ENCODE data around the gene FLAD1.
"Not testable (repeated sequence)": the region's sequence is repeated elsewhere in the genome, so short reads cannot be mapped to it uniquely, and the experiment has no call there.

FLAD1 gene

DNA sequence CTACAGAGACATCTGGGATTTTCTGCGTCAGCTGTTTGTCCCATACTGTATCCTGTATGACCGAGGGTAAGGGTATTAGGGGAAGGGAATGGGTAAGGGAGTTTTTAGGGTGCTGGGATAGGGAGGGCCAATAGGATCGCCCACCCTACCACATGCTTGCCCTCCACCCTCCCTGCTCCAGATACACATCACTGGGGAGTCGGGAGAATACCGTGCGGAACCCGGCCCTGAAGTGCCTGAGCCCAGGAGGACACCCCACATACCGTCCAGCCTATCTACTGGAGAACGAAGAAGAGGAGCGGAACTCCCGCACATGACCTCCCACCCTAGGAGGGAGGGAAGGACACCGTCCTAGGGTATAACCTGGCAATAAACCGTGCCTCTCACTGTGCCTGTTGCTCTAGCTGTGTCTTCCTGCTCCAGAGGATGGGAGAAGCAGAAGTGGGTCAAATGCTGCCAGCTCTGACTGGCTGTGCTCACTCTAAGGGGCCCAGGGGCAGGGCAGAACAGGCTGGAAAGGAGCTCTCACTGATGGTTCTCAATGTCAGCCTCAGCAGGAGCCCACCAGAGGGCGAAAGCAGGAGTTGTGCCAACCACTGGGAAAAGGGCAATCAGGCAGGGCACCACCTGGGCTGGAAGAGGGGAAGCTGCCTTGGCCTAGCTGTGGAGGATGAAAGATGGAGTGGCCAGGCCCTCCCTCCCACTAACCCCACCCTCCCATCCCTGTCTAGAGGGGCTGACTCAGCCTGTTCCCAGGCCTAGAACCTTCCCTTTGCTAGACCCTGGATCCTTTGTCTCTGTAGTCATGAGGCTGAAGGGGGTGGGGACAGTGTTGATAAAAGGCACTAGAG is 9.8 kb downstream of the FLAD1 start:
- no peak for DNase-seq

DNA sequence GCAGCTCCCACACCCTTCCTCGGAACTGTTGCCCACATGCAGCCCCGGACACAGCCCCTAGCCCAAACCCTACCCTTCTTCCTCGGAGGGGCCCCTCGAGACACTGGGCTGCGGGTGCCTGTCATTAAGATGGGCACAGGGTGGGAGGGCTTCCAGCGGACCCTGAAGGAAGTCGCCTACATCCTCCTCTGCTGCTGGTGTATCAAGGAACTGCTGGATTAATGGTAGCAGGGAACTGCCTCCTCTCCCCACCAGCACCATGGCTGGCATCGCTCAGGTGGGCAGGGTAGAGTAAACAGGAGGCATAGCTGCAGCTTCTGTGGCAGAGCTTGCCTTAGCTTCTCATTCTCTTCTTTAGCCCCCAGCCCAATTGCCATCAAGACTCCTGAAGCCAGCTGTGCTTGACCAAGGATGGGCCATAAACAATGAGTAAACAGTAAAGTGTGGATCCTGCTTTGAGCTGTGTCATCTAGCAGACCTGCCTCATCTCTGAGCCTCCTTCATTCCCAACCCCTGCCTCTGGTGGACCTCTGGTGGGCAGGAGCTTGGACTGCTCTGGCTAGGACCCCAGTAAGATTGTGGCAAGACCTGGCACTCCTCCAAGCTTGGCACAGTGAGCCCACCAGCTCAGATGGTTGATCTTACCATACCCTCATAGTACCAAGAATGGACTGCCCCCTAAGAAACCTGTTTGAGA is 10.6 kb downstream of the FLAD1 start, which contains the start of gene LENEP:
Gene LENEP (plus strand): TSS at position 15 of the 697 bp plus-strand sequence. CDS start 22 bp downstream, at position 37.
- DNase-seq = no peak

DNA sequence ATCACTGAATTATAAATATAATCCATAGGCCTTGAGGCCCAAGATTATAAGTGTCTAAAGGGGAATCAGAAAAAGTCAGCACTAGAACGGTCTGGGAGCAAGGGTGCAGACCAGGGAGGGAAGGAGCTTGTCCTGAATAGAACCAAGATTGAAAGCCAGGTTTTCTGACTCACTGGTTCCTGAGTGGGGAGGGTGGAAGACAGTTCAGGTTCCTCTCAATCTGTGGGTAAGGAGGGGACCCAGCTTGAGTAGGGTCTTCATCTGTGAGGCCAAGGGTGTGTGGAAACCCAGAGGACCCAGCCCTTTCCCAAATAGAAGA is 11.1 kb downstream of the FLAD1 start:
- no peak for DNase-seq

DNA sequence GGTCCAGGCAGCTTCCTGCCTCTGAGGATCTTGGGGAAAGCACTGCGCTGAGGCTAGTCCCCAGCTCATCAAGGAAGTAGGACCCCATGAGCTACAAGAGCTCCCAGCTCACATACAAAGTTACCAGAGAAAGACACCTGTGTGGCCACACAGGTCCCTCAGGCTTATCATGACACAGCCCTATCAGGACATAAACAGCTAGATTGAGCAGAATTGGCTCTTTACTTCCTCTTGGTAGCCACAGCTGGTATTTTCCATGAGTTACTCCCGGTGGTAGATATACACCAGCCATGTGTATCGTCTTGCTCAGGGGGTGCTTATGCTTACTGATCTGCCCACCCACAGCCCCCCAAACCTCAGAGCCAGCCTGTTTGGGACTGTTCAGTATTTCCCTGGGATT is 11.4 kb downstream of the FLAD1 start:
- no peak for DNase-seq

DNA sequence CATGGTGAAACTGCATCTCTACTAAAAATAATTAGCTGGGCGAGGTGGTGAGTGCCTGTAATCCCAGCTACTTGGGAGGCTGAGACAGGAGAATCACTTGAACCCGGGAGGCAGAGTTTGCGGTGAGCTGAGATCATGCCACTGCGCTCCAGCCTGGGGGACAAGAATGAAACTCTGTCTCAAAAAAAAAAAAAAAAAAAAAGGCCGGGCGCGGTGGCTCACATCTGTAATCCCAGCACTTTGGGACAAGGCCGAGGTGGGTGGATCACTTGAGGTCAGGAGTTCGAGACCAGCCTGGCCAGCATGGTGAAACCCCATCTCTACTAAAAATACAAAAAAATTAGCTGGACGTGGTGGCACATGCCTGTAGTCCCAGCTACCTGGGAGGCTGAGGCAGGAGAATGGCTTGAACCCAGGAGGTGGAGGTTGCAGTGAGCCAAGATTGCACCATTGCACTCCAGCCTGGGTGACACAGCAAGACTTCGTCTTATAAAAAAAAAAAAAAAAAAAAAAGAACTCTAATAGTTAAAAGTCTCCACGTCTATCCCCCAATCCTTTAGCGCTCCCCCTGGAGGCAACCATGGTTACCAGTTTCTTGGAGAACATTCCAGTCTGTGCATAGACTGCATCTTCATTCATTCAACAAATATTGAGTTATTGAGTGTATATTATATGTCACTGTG is 12.3 kb downstream of the FLAD1 start:
- DNase-seq = not testable (repeated sequence)

DNA sequence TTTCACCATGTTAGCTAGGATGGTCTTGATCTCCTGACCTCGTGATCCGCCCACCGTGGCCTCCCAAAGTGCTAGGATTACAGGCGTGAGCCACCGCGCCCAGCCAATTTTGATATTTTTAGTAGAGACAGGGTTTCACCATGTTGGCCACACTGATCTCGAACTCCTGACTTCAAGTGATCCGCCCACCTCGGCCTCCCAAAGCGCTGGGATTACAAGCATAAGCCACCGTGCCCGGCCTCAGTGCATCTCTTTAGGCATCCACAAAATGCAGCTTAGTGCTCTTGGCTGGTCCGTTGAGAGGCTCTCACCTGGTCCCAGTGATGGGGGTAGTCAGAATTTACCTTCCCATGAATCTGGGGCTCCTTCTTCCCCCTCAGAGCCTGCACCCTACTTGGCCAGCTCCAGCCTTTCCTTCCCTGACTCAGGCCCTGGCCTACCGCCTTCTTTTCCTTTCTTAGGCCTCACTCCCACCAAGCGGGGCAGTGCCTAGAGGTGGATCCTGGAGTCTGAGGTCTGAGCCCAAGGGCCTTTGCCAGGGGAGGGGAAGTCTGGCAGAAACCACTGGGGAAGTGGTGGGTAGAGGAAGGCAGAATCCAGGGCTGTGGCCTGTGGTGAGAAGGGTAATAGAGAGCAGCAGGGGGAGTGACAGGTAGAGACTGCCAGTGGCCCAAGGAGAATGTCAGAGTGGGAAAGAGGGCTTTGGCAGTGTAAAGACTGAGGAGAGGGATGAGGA is 14.0 kb downstream of the FLAD1 start:
- DNase-seq = no peak

DNA sequence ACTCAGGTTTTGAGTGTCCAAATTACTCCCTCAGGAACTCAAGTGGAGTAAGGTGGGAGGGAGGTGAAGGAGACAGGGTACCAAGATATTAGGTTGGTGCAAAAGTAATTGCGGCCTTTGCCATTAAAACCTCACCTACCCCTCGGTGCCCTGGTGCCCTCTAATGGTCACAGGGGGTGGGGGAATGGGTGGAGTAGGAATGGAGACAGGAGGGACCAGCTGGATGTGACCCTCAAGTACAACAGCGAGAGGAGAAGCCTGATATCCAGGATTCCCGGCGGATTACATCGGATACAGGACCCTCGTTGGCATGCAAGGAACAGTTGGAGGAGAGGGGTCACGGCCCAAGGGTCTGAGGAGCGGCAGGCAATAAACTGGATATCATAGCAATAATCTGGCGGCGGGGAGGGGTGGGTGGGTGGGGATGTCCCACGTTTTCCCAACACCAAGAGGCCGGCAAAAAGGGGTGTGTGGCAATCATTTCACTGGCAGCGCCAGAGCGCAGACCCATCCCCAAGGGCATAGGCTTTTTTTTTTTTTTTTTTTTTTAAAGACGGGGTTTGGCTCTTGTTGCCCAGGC is 15.1 kb downstream of the FLAD1 start:
- DNase-seq = no peak

DNA sequence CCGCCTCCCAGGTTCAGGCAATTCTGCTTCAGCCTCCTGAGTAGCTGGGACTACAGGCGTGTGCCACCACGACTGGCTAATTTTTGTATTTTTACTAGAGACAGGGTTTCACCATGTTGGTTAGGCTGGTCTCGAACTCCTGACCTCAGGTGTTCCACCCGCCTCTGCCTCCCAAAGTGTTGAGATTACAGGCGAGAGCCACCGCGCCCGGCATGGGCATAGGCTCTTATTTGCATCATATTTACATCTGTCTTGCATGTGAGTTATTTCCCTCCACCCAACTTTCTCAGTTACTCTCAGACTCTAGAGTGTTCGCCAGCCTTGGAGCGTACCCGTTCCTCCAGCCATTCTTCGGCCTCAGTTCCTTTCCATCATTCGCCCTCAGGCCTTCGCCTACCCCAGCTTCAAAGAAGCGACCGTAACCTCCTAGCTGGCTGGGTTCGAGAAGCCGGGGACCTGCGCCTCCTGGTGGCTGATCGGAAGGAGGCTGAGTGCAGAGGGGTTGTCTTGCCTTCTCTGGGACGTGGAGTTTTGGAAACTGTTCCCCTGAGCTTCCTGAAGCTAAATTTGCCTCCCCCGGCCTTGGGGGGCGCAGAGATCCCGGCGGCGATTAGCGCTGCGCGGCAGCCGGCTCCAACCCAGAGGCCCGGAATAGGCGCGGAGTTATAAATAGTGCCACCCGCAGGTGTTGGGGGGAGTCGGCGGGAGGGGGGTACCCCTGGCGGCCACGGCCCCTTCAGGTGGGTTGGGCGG is 15.8 kb downstream of the FLAD1 start:
- DNase-seq = peak; percentile 26 to 46 (median 37)

DNA sequence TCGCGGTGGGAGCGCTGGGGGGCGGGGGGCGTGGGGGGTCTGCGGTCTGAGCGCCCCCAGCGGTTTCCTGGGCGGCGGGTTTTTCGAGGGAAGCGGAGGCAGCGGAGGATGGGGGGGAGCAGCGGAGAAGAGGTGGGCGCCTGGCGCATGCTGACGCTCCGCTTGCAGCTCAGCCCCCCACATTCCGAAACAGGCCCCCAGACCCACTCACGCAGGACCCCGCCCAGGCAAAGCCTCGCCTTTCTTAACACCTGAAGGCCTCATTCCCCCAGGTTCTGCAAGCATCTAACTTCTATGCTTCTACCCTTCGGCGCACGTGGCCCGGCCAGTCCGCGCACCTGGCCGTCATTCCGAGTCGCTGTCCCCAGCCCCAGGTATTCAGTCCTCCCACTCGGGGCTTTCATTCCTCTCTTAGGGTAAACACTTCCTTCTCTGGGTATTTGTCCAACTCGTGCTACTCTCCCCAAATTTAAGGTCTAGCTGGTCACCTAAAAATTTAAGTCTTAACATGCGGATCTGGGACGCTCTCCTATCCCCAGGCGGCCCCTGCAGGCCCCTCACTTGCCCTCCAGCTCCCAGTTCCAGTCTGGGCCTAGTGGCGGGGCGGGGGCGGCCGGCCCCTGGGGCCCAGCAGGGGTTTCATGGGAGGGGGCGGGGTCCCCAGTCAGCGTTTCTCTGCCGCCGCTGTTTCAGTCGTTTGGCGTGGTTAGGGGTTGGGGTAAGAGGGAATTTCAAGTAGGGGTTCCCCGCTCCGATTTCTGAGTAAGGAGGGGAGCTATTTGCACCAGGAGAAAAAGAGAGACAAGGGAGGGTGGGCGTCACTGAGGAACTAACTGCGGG is 16.6 kb downstream of the FLAD1 start:
- DNase-seq = no peak

DNA sequence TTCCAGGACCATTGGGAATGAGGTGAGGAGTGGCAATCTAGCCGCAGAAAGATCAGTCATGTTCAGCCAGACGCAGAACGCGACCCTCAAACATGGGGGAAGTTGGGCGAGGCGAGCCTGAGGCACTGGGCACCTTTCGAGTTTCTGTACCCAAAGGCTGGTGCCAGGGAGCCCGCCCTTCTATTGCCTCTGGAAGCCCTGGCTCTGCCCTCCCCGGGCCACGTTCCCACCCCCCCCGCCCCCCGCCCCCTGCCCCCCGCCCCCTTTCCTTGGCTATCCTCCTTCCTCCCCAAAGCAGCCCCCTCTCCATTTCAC is 17.2 kb downstream of the FLAD1 start:
- no peak for DNase-seq

DNA sequence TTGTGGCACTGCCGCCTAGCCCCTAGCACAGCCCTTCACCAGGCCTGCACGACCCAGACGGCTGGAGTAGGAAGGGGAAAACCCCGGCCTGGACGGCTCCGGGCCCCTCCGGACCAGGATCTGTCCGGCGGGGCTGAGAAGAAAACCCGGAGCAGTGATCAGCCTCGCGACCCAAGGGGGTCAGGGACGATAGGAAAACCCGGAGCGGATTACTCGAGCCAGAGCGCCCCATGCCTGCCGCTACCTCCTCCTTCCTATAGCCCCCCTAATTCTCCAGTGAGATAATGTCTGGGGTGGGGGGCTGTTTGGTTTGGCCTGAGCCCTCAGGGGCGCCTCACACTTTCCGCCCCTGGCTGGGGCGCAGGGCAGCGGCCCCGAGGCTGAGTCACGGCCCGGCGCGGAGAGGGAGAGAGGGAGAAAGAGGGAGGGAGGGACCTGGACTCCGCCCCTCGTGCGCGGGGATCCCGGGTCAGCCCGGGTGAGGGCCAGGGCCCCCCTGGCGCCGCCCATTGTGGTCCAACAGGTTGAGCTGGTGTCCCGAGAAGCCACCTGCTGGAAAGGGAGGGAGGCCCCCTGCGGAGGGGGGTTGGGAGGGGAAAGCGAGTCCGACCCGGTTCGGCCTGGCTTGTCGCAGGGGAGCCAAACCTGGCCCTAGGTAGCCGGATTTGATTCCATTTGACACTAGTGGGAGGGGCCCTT is 17.7 kb downstream of the FLAD1 start:
- peak; percentile 37 to 63 (median 52) for DNase-seq

DNA sequence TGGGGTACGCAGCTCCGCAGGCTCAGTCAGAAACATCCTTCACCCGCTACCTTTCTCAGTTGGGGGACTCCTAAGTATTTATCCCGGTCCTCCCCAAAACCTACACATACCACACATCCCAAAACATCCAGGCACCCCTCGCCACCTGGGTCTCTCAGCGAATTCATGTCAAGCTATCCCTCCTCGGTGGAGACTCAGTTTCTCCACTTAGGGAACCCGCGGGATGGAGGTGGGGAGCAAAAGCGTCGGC is 18.2 kb downstream of the FLAD1 start:
- DNase-seq = no peak

DNA sequence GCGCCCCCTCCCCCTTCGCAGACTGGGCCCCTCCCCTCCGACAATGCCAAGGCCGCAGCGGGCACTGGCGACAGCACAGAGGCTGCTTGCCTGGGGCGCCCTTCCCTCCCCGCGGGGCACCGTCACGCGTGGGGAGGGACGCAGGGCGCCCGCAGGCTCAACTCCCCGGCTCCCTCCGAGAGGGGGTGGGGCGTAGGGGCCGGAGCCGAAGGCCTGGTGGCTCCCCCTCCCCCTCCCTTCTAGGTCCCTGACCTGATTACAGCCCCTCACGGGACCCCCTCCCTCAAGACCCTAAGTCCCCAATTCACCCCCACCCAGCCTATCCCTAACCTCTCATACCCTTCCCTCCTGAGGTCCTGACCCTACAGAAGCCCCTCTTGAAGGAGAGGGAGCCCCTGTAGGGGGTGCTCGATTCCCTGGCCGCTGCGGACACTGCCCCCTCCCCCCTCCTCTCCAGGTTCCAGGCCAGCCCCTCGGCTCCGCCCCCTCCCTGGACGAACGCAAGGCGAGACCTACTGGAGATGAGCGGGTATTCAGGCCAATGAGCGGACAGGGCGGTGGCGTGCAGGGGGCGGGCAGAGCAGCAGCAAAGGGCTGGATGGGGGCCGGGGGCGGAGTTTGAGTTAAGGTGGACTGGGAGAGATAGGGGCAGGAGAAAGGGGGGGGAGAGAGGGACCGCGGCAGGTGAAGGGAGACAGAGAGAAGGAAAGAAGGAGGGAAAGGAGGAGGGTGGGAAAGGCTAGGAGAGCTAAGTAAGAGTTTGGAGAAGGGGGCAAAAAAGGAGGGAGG is 18.7 kb downstream of the FLAD1 start:
- peak; percentile 94 to 97 (median 96) for DNase-seq

DNA sequence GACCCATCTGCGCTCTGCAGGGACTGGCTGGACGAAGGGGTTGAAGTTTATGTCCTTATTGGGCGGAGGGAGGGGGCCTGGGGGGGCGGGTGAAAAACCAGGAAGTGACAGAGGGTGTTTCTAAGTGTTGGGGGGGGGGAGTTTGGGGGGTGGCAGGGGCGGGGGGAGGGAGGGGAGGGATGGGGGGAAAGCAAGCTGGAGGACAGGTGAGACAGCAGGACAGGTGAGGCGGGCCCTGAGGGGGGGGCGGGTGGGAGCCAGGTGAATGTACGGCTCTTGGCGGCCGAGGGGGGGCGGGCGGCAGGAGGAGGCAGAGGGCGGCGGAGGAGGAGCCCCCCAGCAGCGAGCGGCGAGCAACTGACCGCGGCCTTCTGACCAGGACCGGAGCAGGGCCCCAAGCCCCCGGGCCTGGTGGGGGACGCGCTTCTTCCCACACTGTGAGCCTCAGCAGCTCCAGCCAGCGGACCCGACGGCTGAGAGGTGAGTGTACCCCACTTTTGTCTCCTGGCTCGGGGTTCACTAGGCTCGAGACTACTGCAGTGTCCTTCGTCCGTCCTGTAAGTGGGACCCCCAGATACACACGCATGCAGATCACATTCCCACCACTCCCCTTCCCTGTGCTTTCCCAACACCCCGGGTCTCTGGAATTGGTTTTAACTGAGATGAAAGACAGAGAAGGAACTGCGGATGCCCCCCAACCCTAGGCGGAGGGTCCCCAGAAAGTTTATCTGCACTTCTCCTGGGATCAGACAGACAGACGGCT is 19.5 kb downstream of the FLAD1 start, which contains the start of gene ZBTB7B:
Gene ZBTB7B (plus strand): TSS at position 339 of the 763 bp plus-strand sequence. CDS start 11,859 bp downstream, outside the sequence.
- DNase-seq = no peak

DNA sequence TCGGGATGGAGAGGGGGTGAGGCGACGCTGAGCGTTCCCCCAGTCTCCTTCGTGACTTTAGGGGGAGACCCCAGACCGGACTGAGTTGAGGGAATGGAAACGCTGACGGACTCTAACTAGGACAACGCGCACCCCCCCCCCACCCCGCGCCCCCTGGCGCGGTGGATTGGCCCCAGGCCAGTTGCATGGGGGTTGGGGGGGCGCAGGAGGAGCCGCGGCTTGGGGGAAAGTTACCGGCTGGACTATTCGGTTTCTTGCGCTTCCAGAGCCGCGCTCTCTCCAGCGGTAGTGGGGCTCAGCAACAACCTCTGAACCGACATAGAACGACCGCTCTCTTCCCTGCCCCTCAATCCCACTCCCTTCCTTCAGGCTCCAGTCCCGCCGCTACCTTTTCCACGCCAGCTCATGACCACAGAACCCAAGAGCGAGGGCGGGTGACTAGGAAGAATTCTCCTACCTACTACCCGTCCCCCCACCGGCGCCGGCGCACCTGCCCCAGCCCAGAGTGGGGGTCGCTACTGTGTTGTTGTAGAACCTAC is 20.2 kb downstream of the FLAD1 start:
- DNase-seq = no peak

DNA sequence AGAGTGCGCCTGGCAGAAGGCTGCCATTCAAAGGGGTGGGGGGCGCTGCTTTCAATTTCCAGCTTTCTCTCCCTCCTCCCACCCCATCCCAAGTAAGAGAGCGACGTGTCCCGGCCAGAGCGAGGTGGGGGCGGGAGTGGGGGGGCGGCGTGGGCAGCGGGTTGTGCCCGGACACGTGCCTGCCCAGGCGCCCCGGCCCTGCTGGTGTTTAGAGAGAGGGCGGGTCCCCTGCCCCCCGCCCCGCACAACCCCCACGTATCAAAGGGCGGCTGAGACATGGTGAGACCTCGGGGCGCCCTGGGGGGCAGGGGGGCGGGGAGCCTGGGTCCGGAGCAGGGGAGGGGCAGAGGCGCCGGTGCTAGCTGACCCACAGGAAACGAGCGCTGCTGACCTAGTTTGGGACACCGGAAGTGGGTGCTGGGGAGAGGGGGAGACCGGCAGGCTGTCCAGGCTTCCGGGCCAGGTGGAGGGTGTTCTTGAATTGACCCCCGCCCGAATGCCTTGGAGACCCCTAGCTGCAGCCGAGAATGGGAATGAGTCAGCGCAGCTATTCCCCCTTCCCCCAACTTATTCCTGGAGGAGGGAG is 20.7 kb downstream of the FLAD1 start:
- no peak for DNase-seq

DNA sequence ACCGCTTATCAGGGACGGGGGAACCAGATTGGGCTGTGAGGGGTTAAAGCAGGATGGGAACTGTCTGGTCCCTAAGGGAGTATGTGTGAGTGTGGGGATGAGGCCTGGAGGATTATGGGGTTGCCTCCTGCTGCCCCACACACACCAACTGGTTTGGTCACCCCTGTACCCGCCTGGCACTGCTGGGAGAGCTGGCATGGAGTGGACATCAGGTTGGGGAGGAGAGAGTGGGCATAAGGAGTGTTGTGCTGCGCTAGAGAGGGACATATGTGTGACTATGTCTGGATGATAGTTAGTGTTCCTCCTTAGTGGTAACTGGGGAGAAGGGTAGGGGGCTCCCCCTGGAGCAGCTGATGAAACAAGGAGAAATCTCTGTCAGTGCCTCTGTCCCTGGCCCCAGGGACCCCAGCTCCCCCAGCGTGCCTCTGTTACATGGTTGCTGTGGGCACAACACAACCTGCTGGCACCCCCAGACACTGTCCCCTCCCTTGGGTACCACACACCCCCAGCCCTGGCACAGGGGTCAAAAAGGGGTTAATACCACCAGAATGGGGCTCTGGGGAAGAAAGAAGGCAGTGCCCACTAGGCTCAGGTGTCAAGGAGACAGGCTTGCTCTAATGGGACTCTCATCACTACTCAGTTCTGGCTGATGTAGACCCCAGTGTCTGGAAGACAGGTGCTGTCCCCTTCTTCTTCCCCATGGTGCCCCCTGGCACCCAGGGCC is 21.4 kb downstream of the FLAD1 start:
- DNase-seq = no peak

Data from activated CD4-positive, CD25-positive, alpha-beta regulatory T cell (primary cell).